ENCODE results near the gene ZNF580. TPM values are rescaled to one million over a fixed set of nuclear protein-coding genes. Genes with fewer than 3 reads are reported as not detected.

ZNF580 gene
- total RNA-seq (2014; rRNA removed; shearing (Covaris generic)), result 13.0 and 21.6 TPM in 2 replicates

GRCh38 chr19:55640577-55641425 lies at the start of gene ZNF580:
Gene ZNF580, plus strand, starts transcription at chr19:55641002. Its CDS starts 1,507 bp downstream, at chr19:55642509.
- DNase-seq (ENCODE audit: low spot score), result peak; percentile 46

DNA sequence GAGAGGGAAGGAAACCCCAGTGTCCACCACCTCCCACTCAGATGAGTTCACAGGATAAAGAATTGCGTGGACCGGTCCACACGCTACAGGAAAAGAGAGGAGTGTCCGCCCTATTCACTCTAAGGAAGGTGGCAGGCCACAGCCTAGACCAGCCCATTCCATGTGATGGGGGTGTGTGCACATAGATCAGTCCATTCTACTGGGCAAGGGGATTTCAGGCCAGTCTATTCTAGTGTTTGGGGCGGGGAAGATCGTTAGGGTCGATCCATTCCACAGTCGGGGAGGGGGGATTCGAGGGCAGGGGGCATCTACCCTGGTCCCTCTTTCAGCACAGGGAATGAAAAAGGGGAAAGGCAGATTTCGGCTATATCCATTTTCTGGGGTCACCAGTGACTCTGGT lies 49.2 kb upstream of the ZNF580 start:
- no peak for DNase-seq (ENCODE audit: low spot score)

DNA sequence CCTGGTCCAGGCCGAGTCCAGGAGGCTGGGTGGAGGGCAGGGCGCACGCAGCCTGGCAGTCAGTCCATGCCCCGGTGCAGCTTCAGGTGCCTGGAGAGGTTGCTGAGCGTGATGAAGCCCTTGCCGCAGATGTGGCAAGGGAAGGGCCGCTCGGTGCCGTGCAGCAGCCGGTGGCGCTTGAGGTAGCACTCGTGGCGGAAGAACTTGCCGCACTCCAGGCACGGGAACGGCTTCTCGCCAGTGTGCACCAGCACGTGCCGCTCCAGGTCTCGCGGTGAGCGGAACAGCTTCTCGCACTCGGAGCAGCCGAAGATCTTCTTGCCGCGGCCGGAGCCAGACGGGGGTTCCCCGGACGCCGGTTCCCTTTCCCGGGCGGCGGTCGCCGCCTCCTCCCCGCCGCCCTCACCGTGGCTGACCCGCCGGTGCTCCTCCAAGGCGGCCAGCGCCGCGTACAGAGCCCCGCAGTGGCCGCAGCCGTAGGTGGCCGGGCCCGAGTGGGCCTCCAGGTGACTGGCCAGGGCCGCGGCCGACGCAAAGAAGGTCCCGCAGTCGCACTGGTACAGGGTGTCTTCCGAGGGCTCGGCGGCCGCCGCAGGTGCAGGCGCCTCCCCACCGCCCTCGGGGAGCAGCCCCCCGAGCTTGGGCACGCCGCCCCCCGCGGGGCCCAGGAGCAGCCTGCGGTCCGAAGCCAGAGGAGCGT lies 48.3 kb upstream of the ZNF580 start:
- no peak for DNase-seq (ENCODE audit: low spot score)

DNA sequence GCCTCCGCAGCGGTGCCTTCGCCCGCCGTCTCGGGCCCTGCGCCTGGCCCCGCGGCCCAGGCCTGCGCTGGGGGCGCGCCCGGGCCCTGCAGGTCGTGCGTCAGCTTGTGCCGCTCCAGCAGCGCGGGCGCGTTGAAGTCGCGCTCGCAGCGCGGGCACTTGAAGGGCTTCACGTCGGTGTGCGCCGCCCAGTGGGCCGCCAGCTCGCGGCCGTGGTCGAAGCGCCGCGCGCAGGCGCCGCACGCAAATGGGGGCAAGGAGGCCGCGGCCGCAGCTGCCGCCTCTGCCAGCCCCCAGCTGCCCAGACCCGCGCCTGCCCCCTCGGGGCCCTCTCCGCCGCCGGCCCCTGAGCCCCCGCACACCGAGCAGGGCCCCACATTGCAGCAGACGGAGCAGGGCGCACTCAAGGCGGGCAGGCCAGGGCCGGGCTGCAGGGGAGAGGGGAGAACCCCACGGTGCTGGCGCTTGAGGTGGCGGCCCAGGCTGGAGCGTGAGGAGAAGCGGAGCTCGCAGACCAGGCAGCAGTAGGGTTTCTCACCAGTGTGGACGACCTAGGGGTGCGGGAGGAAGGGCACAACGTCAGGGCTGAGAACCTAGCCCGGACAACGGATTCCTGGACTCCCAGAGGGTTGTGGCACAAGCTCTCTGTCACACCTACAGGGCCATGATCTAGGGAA lies 47.6 kb upstream of the ZNF580 start:
- no peak for DNase-seq (ENCODE audit: low spot score)

GRCh38 chr19:55594996-55595545 lies 45.7 kb upstream of the ZNF580 start:
- no peak for DNase-seq (ENCODE audit: low spot score)

DNA sequence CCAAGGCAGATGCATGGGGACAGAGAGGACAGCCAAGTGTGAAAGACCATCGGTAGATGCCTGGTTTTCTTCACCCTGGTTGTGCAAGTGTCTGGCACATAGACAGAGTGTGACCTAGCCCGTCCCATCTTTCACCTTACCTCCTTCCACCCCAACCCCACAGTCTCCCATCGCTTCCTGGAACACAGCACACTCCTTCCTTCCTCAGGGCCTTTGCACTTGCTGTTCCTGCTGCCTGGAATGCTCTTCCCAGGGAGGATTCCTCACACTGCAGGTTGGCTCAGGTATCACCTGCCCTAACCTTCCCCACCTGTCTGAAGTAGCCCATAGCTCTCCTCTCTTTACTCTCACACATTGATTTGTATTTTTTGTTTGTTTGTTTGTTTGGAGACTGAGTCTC lies 44.5 kb upstream of the ZNF580 start:
- no peak for DNase-seq (ENCODE audit: low spot score)

- DNase-seq (ENCODE audit: low spot score), result no peak
These were observed 43.3 kb upstream of the ZNF580 start for GRCh38 chr19:55597501-55597921.

- DNase-seq (ENCODE audit: low spot score), result no peak
These were observed 42.8 kb upstream of the ZNF580 start for GRCh38 chr19:55598034-55598433.

- peak; percentile 99 for DNase-seq (ENCODE audit: low spot score)
These were observed 41.9 kb upstream of the ZNF580 start for GRCh38 chr19:55598719-55599467.

DNA sequence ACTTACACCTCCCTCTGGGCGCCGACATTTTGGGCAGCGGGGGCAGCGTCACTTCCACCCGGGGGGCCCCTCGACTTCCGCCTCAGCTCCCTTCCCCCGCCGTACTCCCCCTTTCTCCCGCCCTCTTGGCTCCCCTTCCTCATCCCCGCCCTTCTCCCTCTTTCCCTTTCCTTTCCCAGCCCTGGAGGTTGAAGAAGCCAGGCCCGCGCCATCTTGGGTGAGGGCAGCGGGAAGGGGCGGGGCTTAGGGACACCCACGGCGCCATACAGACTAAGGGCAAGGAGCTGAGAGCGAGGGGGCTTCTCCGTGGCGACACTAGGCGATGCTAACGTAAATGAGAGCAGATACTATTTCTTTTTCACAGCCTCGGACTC lies 41.3 kb upstream of the ZNF580 start, which contains the start of gene FIZ1:
FIZ1 (minus strand) TSS at position 50 of the 374 bp plus-strand sequence. CDS start 1,652 bp downstream, outside the sequence.
- DNase-seq (ENCODE audit: low spot score), result peak; percentile 99

GRCh38 chr19:55599842-55600661 lies 40.8 kb upstream of the ZNF580 start, which contains the start of gene ZNF524:
Gene ZNF524, plus strand, starts transcription at chr19:55600288. Its CDS starts 1,825 bp downstream, at chr19:55602113.
- DNase-seq (ENCODE audit: low spot score), result no peak

DNA sequence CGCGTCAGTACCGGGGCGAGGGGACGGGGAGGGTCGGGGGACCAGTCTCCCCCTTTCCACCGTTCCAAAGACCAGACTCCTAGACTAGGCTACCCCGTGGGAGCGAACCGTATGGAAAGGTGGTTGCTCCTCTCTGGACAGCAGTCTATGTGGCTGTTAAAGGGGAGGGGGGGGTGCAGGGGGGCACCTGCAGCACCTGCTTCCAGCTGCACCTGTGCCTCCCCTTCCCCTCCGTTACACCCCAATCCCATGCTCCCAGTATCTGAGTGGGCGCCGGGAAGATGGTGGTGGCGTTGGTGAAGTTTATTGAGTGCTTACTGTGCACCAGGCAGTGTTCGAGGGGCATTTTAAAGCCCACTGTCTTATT lies 40.2 kb upstream of the ZNF580 start:
- no peak for DNase-seq (ENCODE audit: low spot score)

DNA sequence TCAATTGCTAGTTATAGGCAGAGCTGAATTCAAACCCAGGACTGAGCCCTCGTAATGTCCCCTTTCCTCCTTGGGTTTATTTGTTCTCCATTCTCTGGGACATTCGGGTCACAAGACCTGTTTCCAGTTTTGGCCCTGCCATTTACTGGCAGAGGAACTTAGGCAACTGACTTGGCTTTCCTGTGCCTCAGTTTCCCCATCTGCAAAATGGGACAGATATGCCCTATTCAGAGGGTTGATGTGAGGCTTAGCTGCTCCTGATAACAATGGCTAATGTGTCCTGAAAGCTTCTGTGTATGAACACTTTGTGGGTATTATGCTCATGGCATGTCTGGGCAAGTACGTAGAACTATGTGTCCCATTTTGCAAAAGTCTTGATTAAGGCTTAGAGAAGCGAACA lies 39.7 kb upstream of the ZNF580 start:
- DNase-seq (ENCODE audit: low spot score), result no peak

GRCh38 chr19:55602104-55603001 lies 38.4 kb upstream of the ZNF580 start:
- no peak for DNase-seq (ENCODE audit: low spot score)

- no peak for DNase-seq (ENCODE audit: low spot score)
These were observed 37.7 kb upstream of the ZNF580 start for GRCh38 chr19:55603115-55603514.

DNA sequence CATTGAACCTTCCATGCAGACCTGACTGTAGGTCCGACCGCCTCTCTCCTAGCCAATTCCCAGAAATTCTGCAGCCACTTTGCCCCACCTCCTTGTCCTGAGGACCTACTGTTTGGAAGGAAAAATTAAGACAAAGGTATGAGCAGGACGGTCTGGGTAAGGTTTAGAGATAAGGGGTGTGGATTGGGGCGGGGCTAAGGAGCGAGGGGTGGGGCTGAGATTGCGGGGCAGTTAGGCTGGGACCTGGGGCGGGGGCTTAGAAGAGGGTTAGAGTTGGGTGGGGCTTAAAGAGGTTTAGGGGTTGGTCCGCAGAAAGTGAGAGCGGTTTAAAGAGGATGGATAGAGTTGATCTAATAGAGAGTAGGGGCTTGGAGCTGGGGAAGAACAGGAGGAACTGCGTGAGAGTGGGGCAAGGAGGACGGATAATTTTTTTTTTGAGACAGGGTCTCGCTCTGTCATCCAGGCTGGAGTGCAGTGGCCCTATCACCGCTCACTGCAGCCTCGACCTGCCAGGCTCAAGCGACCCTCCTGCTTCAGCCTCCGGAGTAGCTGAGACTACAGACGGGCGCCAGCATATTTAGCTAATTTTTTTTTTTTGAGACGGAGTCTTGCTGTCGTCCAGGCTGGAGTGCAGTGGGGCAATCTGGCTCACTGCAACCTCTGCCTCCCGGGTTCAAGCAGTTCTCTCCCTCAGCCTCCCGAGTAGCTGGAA lies 37.1 kb upstream of the ZNF580 start:
- DNase-seq (ENCODE audit: low spot score), result no peak

- DNase-seq (ENCODE audit: low spot score), result peak; percentile 100
These were observed 35.6 kb upstream of the ZNF580 start for GRCh38 chr19:55605207-55605636.

GRCh38 chr19:55605637-55606470 lies 34.9 kb upstream of the ZNF580 start, which contains the start of gene ZNF865:
Gene ZNF865, plus strand, starts transcription at chr19:55605647. Its CDS starts 7,972 bp downstream, at chr19:55613619.
- peak; percentile 94 for DNase-seq (ENCODE audit: low spot score)
